ENCODE results near the gene KISS1. TPM values are rescaled to one million over a fixed set of nuclear protein-coding genes. Genes with fewer than 3 reads are reported as not detected.
A peak's percentile ranks its signal among the peaks of the same experiment; 100 is the strongest.

KISS1 gene
- total and polyA plus RNA-seq, 10 donors, result not detected

DNA sequence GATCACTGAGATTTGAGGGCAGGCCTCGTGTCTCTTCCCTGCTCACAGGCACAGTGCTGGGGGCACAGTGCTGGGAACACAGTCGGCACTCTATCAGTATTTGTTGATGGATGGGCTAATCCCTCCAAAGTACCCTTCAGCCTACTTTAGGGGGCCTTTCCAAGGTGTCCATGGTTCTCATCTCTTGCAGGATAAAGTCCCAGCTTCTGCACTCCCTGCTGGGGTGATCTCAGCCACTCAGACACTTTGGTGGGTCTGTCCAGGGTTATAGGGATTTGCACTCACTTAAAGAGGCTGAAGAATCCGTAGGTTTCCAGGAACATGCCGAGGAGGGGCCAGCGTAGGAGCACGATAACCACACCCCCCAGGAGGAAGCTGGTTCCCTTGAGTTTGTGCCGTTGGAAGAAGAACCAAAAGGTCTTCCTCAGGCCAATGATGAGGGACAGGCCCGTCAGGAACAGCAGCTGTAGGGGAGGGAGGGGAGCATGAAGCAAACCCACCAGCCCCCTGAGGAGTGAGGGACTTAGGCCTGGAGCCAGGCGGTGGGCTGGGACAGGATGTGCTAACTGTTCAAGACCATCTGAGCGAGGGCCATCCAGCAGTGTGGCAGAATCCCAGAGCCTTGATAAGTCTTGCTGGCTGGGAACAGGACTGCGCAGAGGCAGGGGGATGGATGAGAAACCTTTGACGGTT, 5.2 kb upstream of the KISS1 start:
- H3K4me1 ChIP-seq, result no peaks in the 10 kb centered on the region
- no peak overlapping the region for H3K4me3 ChIP-seq
- no peaks in the 10 kb centered on the region for H3K9me3 ChIP-seq
- WGBS, 5 donors, result 80 to 89% (median 84%) methylated on average over 11 to 12 of the region's 12 CpGs
- H3K27ac ChIP-seq, result no peak overlapping the region
- no peaks in the 10 kb centered on the region for H3K36me3 ChIP-seq
- TF ChIP-seq POLR2AphosphoS5 (IDR thresholded peaks at IDR 0.05), result no peak
- TF ChIP-seq, protein P1, sequence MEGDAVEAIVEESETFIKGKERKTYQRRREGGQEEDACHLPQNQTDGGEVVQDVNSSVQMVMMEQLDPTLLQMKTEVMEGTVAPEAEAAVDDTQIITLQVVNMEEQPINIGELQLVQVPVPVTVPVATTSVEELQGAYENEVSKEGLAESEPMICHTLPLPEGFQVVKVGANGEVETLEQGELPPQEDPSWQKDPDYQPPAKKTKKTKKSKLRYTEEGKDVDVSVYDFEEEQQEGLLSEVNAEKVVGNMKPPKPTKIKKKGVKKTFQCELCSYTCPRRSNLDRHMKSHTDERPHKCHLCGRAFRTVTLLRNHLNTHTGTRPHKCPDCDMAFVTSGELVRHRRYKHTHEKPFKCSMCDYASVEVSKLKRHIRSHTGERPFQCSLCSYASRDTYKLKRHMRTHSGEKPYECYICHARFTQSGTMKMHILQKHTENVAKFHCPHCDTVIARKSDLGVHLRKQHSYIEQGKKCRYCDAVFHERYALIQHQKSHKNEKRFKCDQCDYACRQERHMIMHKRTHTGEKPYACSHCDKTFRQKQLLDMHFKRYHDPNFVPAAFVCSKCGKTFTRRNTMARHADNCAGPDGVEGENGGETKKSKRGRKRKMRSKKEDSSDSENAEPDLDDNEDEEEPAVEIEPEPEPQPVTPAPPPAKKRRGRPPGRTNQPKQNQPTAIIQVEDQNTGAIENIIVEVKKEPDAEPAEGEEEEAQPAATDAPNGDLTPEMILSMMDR (IDR thresholded peaks at IDR 0.05 in 8 of 11, conservative IDR thresholded peaks at IDR 0.05 in 3 of 11), result no peak
- no peak for TF ChIP-seq POLR2A (IDR thresholded peaks at IDR 0.05)
- H3K27me3 ChIP-seq (replicated peaks in 1 of 7), result peaks cover 0 to 63% (median 0%) of the 10 kb centered on the region in 7 donors
- intact Hi-C loops (cut with DNase I; ENCODE audit: low total_unique reads), result no loop called here
- peak; percentile 28 for DNase-seq

DNA sequence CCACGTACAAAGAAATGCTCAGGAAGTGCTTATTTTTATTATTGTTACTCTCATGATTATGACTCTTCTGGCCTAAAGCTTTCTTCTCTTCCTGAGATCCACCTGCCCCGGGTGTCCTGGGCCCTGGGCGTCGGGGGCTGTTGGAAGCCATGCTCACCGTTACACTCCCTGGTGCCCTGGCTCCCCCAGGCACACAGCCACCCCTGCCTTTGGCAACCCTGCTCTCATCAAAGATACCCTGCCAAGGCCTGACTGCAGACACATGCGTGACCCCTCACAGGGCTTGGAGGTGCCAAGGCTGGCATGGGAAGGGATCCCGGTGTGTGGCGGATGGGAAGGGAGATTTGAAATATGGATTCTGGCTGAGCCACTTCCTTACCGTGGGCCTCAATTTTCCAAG, 3.3 kb upstream of the KISS1 start:
- H3K27ac ChIP-seq, result no peak overlapping the region
- peak; percentile 10 for DNase-seq
- 70 to 93% (median 85%) methylated on average over 8 to 9 of the region's 9 CpGs for WGBS, 5 donors
- peaks cover 0 to 60% (median 0%) of the 10 kb centered on the region in 7 donors for H3K27me3 ChIP-seq (replicated peaks in 1 of 7)
- no peaks in the 10 kb centered on the region for H3K9me3 ChIP-seq
- TF ChIP-seq, protein P1 (IDR thresholded peaks at IDR 0.05 in 8 of 11, conservative IDR thresholded peaks at IDR 0.05 in 3 of 11), result no peak
- TF ChIP-seq POLR2AphosphoS5 (IDR thresholded peaks at IDR 0.05), result no peak
- no peak for TF ChIP-seq POLR2A (IDR thresholded peaks at IDR 0.05)
- no peaks in the 10 kb centered on the region for H3K4me1 ChIP-seq
- intact Hi-C loops (cut with DNase I; ENCODE audit: low total_unique reads), result no loop called here
- H3K4me3 ChIP-seq, result no peak overlapping the region
- no peaks in the 10 kb centered on the region for H3K36me3 ChIP-seq

DNA sequence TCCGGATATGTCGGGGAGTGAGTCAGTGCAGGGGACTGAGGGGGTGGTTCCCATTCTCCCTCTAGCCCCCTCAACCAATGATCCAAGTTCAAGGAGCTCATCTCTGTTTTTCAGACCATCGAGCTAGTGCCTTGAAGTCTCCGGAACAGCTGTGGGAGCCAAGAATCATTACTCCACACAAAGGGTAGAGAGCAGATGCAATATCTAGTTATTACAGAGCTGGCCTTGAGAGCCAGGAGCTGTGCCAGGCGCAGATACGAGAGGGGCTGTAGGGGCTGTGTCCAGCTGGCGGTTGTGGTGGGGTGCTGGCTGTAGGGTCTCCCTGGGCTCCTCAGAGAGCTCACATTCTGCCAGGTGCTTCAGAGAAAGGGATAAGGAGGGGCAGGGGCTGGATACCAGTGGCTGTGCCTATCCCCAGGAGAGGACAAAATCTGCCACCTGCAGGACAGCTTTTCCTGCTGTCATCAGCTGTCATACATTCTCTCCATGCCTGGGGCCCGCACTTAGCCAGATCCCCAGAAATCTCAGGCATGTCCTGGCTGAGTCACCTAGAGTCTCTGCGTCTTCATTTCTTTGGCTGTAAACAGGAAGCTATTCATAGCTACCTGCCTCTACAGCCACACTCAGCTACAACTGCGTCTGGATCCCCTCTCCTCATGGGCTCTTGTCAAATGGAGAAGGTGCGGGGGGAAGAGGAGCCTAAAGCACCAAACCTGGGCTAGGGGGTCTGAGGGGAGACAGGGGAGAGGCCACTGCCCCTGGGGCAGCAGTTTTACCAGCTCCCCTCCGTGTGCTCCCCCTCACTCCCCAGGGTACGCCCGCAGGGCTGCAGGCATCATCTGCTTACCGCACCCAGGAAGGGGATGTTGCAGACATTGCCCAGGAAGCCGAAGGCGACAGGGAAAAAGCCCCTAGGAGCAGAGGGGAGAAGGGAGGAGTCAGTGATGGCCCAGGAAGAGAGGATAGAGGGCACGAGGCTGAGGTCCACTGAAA, 2.4 kb upstream of the KISS1 start:
- intact Hi-C loops (cut with DNase I; ENCODE audit: low total_unique reads), result no loop called here
- DNase-seq, result peak; percentile 16
- H3K27ac ChIP-seq, result no peak overlapping the region

DNA sequence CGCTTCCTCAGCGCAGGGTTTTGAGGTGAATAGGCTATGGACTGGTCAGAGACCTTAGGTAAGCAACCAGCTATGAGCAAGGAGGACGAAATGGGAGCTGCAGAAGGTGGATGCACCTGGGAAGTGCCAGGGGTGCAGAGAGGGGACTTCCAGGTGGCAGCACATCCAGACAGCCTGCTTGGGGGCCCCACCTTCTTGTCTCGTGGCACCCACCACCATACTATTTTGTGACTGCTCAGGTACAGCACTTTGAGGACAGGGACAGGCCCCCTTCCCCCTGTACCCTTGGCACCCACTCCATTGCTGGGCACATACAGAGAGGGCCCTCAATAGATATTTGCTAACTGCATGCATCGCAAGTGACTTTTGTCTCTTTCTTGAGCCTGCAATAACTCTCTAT, 777 bp upstream of the KISS1 start:
- Histone ChIP-seq H3K4me1 (no peaks in the 10 kb centered on the region), H3K9me3 (no peaks in the 10 kb centered on the region), H3K27ac (no peak overlapping the region), H3K27me3 (replicated peaks in 1 of 7) (peaks cover 0 to 61% (median 0%) of the 10 kb centered on the region in 7 donors), H3K36me3 (no peaks in the 10 kb centered on the region), H3K4me3 (no peak overlapping the region)
- 67 to 87% (median 75%) methylated on average over 5 of the region's 5 CpGs for WGBS, 5 donors
- intact Hi-C loops (cut with DNase I; ENCODE audit: low total_unique reads), result no loop called here
- TF ChIP-seq POLR2A (IDR thresholded peaks at IDR 0.05) (no peak), POLR2AphosphoS5 (IDR thresholded peaks at IDR 0.05) (no peak)
- TF ChIP-seq, protein P1 (IDR thresholded peaks at IDR 0.05 in 8 of 11, conservative IDR thresholded peaks at IDR 0.05 in 3 of 11), result no peak
- peak; percentile 16 for DNase-seq

More for the DNA sequence above, 2.4 kb upstream of the KISS1 start:
- no peaks in the 10 kb centered on the region for H3K9me3 ChIP-seq
- no peak for TF ChIP-seq POLR2A (IDR thresholded peaks at IDR 0.05)
- H3K27me3 ChIP-seq (replicated peaks in 1 of 7), result peaks cover 0 to 64% (median 0%) of the 10 kb centered on the region in 7 donors
- no peak overlapping the region for H3K4me3 ChIP-seq
- 58 to 72% (median 67%) methylated on average over 18 of the region's 18 CpGs for WGBS, 5 donors
- H3K4me1 ChIP-seq, result no peaks in the 10 kb centered on the region
- no peaks in the 10 kb centered on the region for H3K36me3 ChIP-seq
